Spleen (tissue), 11 donors: ENCODE measurements around the gene CLEC4G. TPM values are rescaled to one million over a fixed set of nuclear protein-coding genes. Genes with fewer than 3 reads are reported as not detected.
"Not testable (repeated sequence)": the region's sequence is repeated elsewhere in the genome, so short reads cannot be mapped to it uniquely, and the experiment has no call there.

Source experiments
- DNase-seq: peaks from one replicate; pipeline ENCODE4 v3.0.0-alpha.2; 2020
- H3K27ac ChIP-seq, 8 donors: fragments of 200-600 bp; sonication (generic) in 7 of 8; 1 replicate in 4 of 8; 2 replicates in 4 of 8; pipeline versions ENCODE4 v1.5.0 to v1.8.0; 2016 to 2021; ENCODE audit warnings: inconsistent platforms in 4 of 8, mild to moderate bottlenecking in 4 of 8, moderate library complexity in 1 of 8
- H3K27me3 ChIP-seq, 7 donors: fragments of 200-600 bp; sonication (generic) in 6 of 7; replicated peaks in 1 of 7; 1 replicate in 4 of 7; 2 replicates in 3 of 7; pipeline versions ENCODE4 v1.5.0 to v1.8.0; 2016 to 2021; ENCODE audit warnings: inconsistent platforms in 3 of 7, mild to moderate bottlenecking in 1 of 7
- H3K36me3 ChIP-seq, 6 donors: fragments of 200-600 bp; sonication (generic) in 5 of 6; 1 replicate in 4 of 6; 2 replicates in 2 of 6; pipeline versions ENCODE4 v1.5.0 to v1.8.0; 2016 to 2021; ENCODE audit warnings: inconsistent platforms in 2 of 6
- H3K4me1 ChIP-seq, 6 donors: fragments of 200-600 bp; sonication (generic) in 5 of 6; 1 replicate in 3 of 6; 2 replicates in 3 of 6; pipeline versions ENCODE4 v1.5.0 to v1.8.0; 2016 to 2021; ENCODE audit warnings: inconsistent platforms in 3 of 6
- H3K4me3 ChIP-seq, 8 donors: fragments of 200-600 bp; sonication (generic) in 7 of 8; 1 replicate in 4 of 8; 2 replicates in 4 of 8; pipeline versions ENCODE4 v1.5.0 to v1.8.0; 2016 to 2021; ENCODE audit warnings: inconsistent platforms in 4 of 8, mild to moderate bottlenecking in 4 of 8, moderate library complexity in 2 of 8
- H3K9me3 ChIP-seq, 8 donors: fragments of 200-600 bp; sonication (generic) in 7 of 8; 1 replicate in 4 of 8; 2 replicates in 4 of 8; pipeline versions ENCODE4 v1.5.0 to v1.8.0; 2016 to 2021; ENCODE audit warnings: inconsistent platforms in 4 of 8
- CTCF ChIP-seq, 11 experiments: fragments of 200-600 bp in 7 of 11; fragments of 450-650 bp in 4 of 11; sonication (generic) in 4 of 11; IDR thresholded peaks in 8 of 11; conservative IDR thresholded peaks in 3 of 11; 1 replicate in 7 of 11; 2 replicates in 4 of 11; pipeline versions ENCODE4 v1.4.0 to v1.8.0; 2016 to 2021; ENCODE audit warnings: antibody characterized with exemption in 11 of 11, inconsistent platforms in 4 of 11, mild to moderate bottlenecking in 1 of 11
- POLR2A ChIP-seq, 3 donors: fragments of 450-650 bp; IDR thresholded peaks; one replicate each; pipeline ENCODE4 v1.5.1; 2017; ENCODE audit warnings: antibody characterized with exemption in 3 of 3, mild to moderate bottlenecking in 1 of 3
- POLR2AphosphoS5 ChIP-seq, 3 donors: sonication (generic); formaldehyde crosslinking; IDR thresholded peaks; one replicate each; pipeline ENCODE4 v1.5.1; 2017; ENCODE audit warnings: antibody characterized with exemption in 3 of 3
- WGBS, 5 donors: extraction: QIAGEN DNeasy Blood & Tissue Kit in 3 of 5; methylation state at CpG; one replicate each; pipeline versions ENCODE4 v1.1.5 to v1.1.7; 2013 to 2018; 5-methylcytosine and 5-hydroxymethylcytosine counted together
- intact Hi-C: fragments of 100-400 bp; cut with DNase I; formaldehyde crosslinking; loops from one replicate; pipeline ENCODE4 v1.15.0; 2023; ENCODE audit warnings: low total_unique reads
- polyA plus RNA-seq, 3 donors: library from polyadenylated mRNA; stranded (reverse); fragments of 200-250 nt; gene quantifications; one replicate each; pipeline ENCODE4 v1.2.1, GENCODE V29; 2013
- total RNA-seq, 7 donors: library from RNA; depleted of rRNA in 3 of 7; stranded (reverse); fragments of >200 nt in 3 of 7; fragmentation: NEBNext Ultra II Directional in 4 of 7; extraction: Animal tissue kit (Norgen Biotek cat#: 25700) in 4 of 7; gene quantifications; one replicate each; pipeline versions ENCODE4 v1.1.0 to v1.2.1, GENCODE V29; 2016 to 2021
- donor health status: healthy with polysubstance abuse.
- donor health status: DM: no; HTN: no; CAD: no; lungs with moderate emphysema.
- donor health status: DM: no; HTN: no; CAD: no.
- donor health status: Bipolar disorder and iron deficiency.
- donor health status: healthy.
- donor health status: DM: no; HTN: no; CAD: no.
- donor health status: DM: yes; HTN: yes; CAD: no.

The CLEC4G gene
- total and polyA plus RNA-seq, 10 donors, result 0.34 to 4.0 (median 1.0) TPM; not detected in 1

- no peak for DNase-seq
- Histone ChIP-seq H3K27me3 (peaks cover 0 to 13% (median 0%) of the 10 kb centered on the region in 7 donors), H3K9me3 (no peaks in the 10 kb centered on the region), H3K27ac (no peak overlapping the region), H3K4me3 (no peak overlapping the region), H3K4me1 (peaks cover 0 to 20% (median 9%) of the 10 kb centered on the region in 6 donors), H3K36me3 (no peaks in the 10 kb centered on the region)
- TF ChIP-seq POLR2A (IDR thresholded peaks at IDR 0.05) (no peak), CTCF (IDR thresholded peaks at IDR 0.05 in 8 of 11, conservative IDR thresholded peaks at IDR 0.05 in 3 of 11) (no peak), POLR2AphosphoS5 (IDR thresholded peaks at IDR 0.05) (no peak)
- intact Hi-C loops, result no loop called here
- 77 to 89% (median 79%) methylated on average over 2 of the region's 2 CpGs for WGBS, 5 donors
Observed at GRCh38 chr19:7769171-7769570, 37.3 kb upstream of the CLEC4G start.

GRCh38 chr19:7767487-7767886 is 35.6 kb upstream of the CLEC4G start:
- Histone ChIP-seq H3K27me3 (peaks cover 0 to 23% (median 0%) of the 10 kb centered on the region in 7 donors), H3K36me3 (no peaks in the 10 kb centered on the region), H3K4me1 (peaks cover 0 to 6% (median 2%) of the 10 kb centered on the region in 6 donors), H3K27ac (no peak overlapping the region), H3K4me3 (no peak overlapping the region), H3K9me3 (no peaks in the 10 kb centered on the region)
- WGBS, 5 donors, result 55 to 75% (median 65%) methylated on average over 2 to 4 of the region's 4 CpGs
- no peak for TF ChIP-seq POLR2AphosphoS5 (IDR thresholded peaks at IDR 0.05)
- TF ChIP-seq POLR2A (IDR thresholded peaks at IDR 0.05), result no peak
- no peak for TF ChIP-seq CTCF (IDR thresholded peaks at IDR 0.05 in 8 of 11, conservative IDR thresholded peaks at IDR 0.05 in 3 of 11)
- intact Hi-C loops, result no loop called here
- no peak for DNase-seq

GRCh38 chr19:7766535-7766934 is 34.6 kb upstream of the CLEC4G start:
- no peak for DNase-seq
- TF ChIP-seq POLR2AphosphoS5 (IDR thresholded peaks at IDR 0.05) (no peak), CTCF (IDR thresholded peaks at IDR 0.05 in 8 of 11, conservative IDR thresholded peaks at IDR 0.05 in 3 of 11) (no peak), POLR2A (IDR thresholded peaks at IDR 0.05) (no peak)
- no peak overlapping the region for H3K4me3 ChIP-seq
- H3K36me3 ChIP-seq, result no peaks in the 10 kb centered on the region
- H3K27me3 ChIP-seq, result peaks cover 0 to 23% (median 0%) of the 10 kb centered on the region in 7 donors
- H3K4me1 ChIP-seq, result no peaks in the 10 kb centered on the region
- H3K27ac ChIP-seq, result no peak overlapping the region
- 53 to 70% (median 65%) methylated on average over 5 to 11 of the region's 11 CpGs for WGBS, 5 donors
- H3K9me3 ChIP-seq, result no peaks in the 10 kb centered on the region
- intact Hi-C loops, result no loop called here

GRCh38 chr19:7765043-7765442 is 33.1 kb upstream of the CLEC4G start:
- peaks cover 0 to 28% (median 0%) of the 10 kb centered on the region in 7 donors for H3K27me3 ChIP-seq
- H3K27ac ChIP-seq, H3K36me3 ChIP-seq, DNase-seq, H3K4me3 ChIP-seq, H3K4me1 ChIP-seq, H3K9me3 ChIP-seq, intact Hi-C loops: not testable (repeated sequence)
- WGBS, 5 donors, result 80 to 100% (median 94%) methylated on average over 2 of the region's 2 CpGs

GRCh38 chr19:7764157-7764556 is 32.2 kb upstream of the CLEC4G start:
- DNase-seq, H3K36me3 ChIP-seq, H3K4me1 ChIP-seq, intact Hi-C loops, H3K4me3 ChIP-seq, H3K27ac ChIP-seq: not testable (repeated sequence)
- WGBS, 5 donors, result 58 to 66% (median 60%) methylated on average over 3 of the region's 3 CpGs
- Histone ChIP-seq H3K9me3 (peaks cover 0 to 15% (median 12%) of the 10 kb centered on the region in 8 donors), H3K27me3 (peaks cover 0 to 28% (median 0%) of the 10 kb centered on the region in 7 donors)
